GM23338 (cell line): ENCODE data around the gene GBE1. TPM values are rescaled to one million over a fixed set of nuclear protein-coding genes. Genes with fewer than 3 reads are reported as not detected.

ENCODE experiments used
- ATAC-seq: fragments of 200-7000 bp; cut with Tn5 transposase; 3 replicates; pipeline ENCODE4 v1.9.1; 2020
- DNase-seq: peaks from one replicate; pipeline ENCODE4 v3.0.0-alpha.2; 2015; ENCODE audit warnings: low spot score
- H2AFZ ChIP-seq: fragments of 200-600 bp; sonication (generic); 2 replicates; pipeline ENCODE4 v1.8.0; 2016; ENCODE audit warnings: antibody characterized with exemption, mild to moderate bottlenecking, moderate library complexity
- H3F3A ChIP-seq: fragments of 200-600 bp; sonication (generic); replicated peaks from 2 replicates; pipeline ENCODE4 v1.8.0; 2017; ENCODE audit warnings: antibody characterized with exemption, mixed run types, low read depth
- H3K27ac ChIP-seq: fragments of 200-600 bp; sonication (generic); 2 replicates; pipeline ENCODE4 v1.6.1; 2016; ENCODE audit warnings: low read depth
- H3K27me3 ChIP-seq: fragments of 200-600 bp; sonication (generic); 2 replicates; pipeline ENCODE4 v1.8.0; 2016; ENCODE audit warnings: mild to moderate bottlenecking, mixed run types, moderate library complexity; ENCODE audit not compliant: insufficient read depth
- H3K36me3 ChIP-seq: fragments of 200-600 bp; sonication (generic); 2 replicates; pipeline ENCODE4 v1.8.0; 2016; ENCODE audit warnings: mild to moderate bottlenecking; ENCODE audit not compliant: insufficient read depth
- H3K4me1 ChIP-seq: fragments of 200-600 bp; sonication (generic); 2 replicates; pipeline ENCODE4 v1.8.0; 2016; ENCODE audit warnings: mild to moderate bottlenecking, moderate library complexity; ENCODE audit not compliant: insufficient read depth
- H3K4me2 ChIP-seq: fragments of 200-600 bp; sonication (generic); 2 replicates; pipeline ENCODE4 v1.7.1; 2017; ENCODE audit warnings: mixed run types
- H3K4me3 ChIP-seq: fragments of 200-600 bp; sonication (generic); 2 replicates; pipeline ENCODE4 v1.6.1; 2016; ENCODE audit warnings: mixed run types
- H3K79me2 ChIP-seq: fragments of 200-600 bp; sonication (generic); replicated peaks from 2 replicates; pipeline ENCODE4 v1.8.0; 2017; ENCODE audit warnings: mild to moderate bottlenecking; ENCODE audit not compliant: insufficient read depth
- H3K9me2 ChIP-seq: fragments of 200-600 bp; sonication (generic); 2 replicates; pipeline ENCODE4 v1.8.0; 2017; ENCODE audit not compliant: insufficient read depth
- H4K20me1 ChIP-seq: fragments of 200-600 bp; sonication (generic); replicated peaks from 2 replicates; pipeline ENCODE4 v1.8.0; 2017; ENCODE audit warnings: mild to moderate bottlenecking; ENCODE audit not compliant: insufficient read depth
- H3K27ac Mint-ChIP-seq: 2 replicates; pipeline ENCODE4 v1.8.0; 2020; ENCODE audit warnings: inconsistent platforms, mild to moderate bottlenecking, moderate library complexity, mixed read lengths
- H3K27me3 Mint-ChIP-seq: 3 replicates; pipeline ENCODE4 v1.8.0; 2022; ENCODE audit warnings: low read depth, mild to moderate bottlenecking, moderate library complexity, mixed read lengths, inconsistent platforms; ENCODE audit not compliant: insufficient read depth, poor library complexity
- H3K36me3 Mint-ChIP-seq: 3 replicates; pipeline ENCODE4 v1.8.0; 2021; ENCODE audit warnings: low read depth, mild to moderate bottlenecking, inconsistent platforms, moderate library complexity, mixed read lengths
- H3K4me1 Mint-ChIP-seq: 3 replicates; pipeline ENCODE4 v1.8.0; 2020; ENCODE audit warnings: mild to moderate bottlenecking, inconsistent platforms, mixed read lengths
- H3K4me3 Mint-ChIP-seq: 3 replicates; pipeline ENCODE4 v1.8.0; 2021; ENCODE audit warnings: moderate library complexity, mild to moderate bottlenecking, inconsistent platforms, mixed read lengths
- H3K9me3 Mint-ChIP-seq: 3 replicates; pipeline ENCODE4 v1.8.0; 2020; ENCODE audit warnings: moderate library complexity, mild to moderate bottlenecking, inconsistent platforms, mixed read lengths
- CREB1 ChIP-seq: fragments of 250-450 bp; sonication (Bioruptor Pico); IDR thresholded peaks from 2 replicates; pipeline ENCODE4 v1.5.0; 2020; ENCODE audit warnings: low read depth, mild to moderate bottlenecking, moderate library complexity
- CTCF ChIP-seq, 2 experiments: fragments of 200-600 bp in 1 of 2; sonication (generic) in 1 of 2; conservative IDR thresholded peaks; 2 replicates each; pipeline versions ENCODE4 v1.5.1 to v1.6.1; 2016 to 2017; ENCODE audit warnings: antibody characterized with exemption in 2 of 2, low read depth in 2 of 2, mild to moderate bottlenecking in 2 of 2, moderate library complexity in 1 of 2
- ETS1 ChIP-seq: IDR thresholded peaks from 2 replicates; pipeline ENCODE4 v1.6.1; 2016; ENCODE audit warnings: antibody characterized with exemption
- EZH2 ChIP-seq: fragments of 200-600 bp; sonication (generic); IDR thresholded peaks from one replicate; pipeline ENCODE4 v1.8.0; 2017; ENCODE audit warnings: antibody characterized with exemption, mild to moderate bottlenecking, low read depth; ENCODE audit not compliant: unreplicated experiment
- EZH2phosphoT487 ChIP-seq: fragments of 200-600 bp; sonication (generic); IDR thresholded peaks from one replicate; pipeline ENCODE4 v1.8.1; 2018; ENCODE audit warnings: antibody characterized with exemption; ENCODE audit not compliant: unreplicated experiment
- JUNB ChIP-seq: IDR thresholded peaks from one replicate; pipeline ENCODE4 v1.6.1; 2016; ENCODE audit warnings: antibody characterized with exemption; ENCODE audit not compliant: unreplicated experiment
- NANOG ChIP-seq: IDR thresholded peaks from 2 replicates; pipeline ENCODE4 v1.6.1; 2016; ENCODE audit warnings: antibody characterized with exemption, borderline replicate concordance
- POLR2AphosphoS5 ChIP-seq: IDR thresholded peaks from 2 replicates; pipeline ENCODE4 v1.6.1; 2016; ENCODE audit warnings: antibody characterized with exemption, low read depth
- REST ChIP-seq: IDR thresholded peaks from one replicate; pipeline ENCODE4 v1.6.1; 2018; ENCODE audit warnings: antibody characterized with exemption; ENCODE audit not compliant: unreplicated experiment
- STAT1 ChIP-seq: IDR thresholded peaks from one replicate; pipeline ENCODE4 v1.6.1; 2016; ENCODE audit warnings: antibody characterized with exemption; ENCODE audit not compliant: unreplicated experiment
- ZNF114 ChIP-seq: fragments of 250-450 bp; sonication (Bioruptor Pico); IDR thresholded peaks from 2 replicates; pipeline ENCODE4 v1.5.0; 2020; ENCODE audit warnings: mild to moderate bottlenecking, moderate library complexity
- ZNF331 ChIP-seq: fragments of 250-450 bp; sonication (Bioruptor Pico); IDR thresholded peaks from 2 replicates; pipeline ENCODE4 v1.5.0; 2020; ENCODE audit warnings: low read depth, mild to moderate bottlenecking, moderate library complexity
- polyA plus RNA-seq: library from polyadenylated mRNA; unstranded; fragments of >200 nt; fragmentation: Nextera tagmentation; extraction: Ambion mirVana; gene quantifications from 2 replicates; pipeline ENCODE4 v1.2.1, GENCODE V29; 2016
- total RNA-seq: library from RNA; depleted of rRNA; stranded (reverse); fragments of >200 nt; shearing (Covaris generic); gene quantifications from 2 replicates; pipeline ENCODE4 v1.2.3, GENCODE V29; 2014

GBE1 gene
- total and polyA plus RNA-seq, 2 experiments from 2014 or later: 6.4 to 12.2 TPM

- Histone ChIP-seq H3K27me3 (no peaks in the 10 kb centered on the region), H3K36me3 (no peaks in the 10 kb centered on the region), H2AFZ (no peak overlapping the region; the same call in 1 of the 2 replicates), H3K9me2 (no peaks in the 10 kb centered on the region), H3K79me2 (no peaks in the 10 kb centered on the region), H3K4me3 (no peak overlapping the region), H4K20me1 (no peaks in the 10 kb centered on the region), H3K4me2 (no peak overlapping the region), H3K4me1 (no peaks in the 10 kb centered on the region), H3F3A (no peaks in the 10 kb centered on the region), H3K27ac (no peak overlapping the region)
- DNase-seq: no peak
- no peaks in the 10 kb centered on the region for H3K9me3 Mint-ChIP-seq
- no peak for ATAC-seq
- no peaks in the 10 kb centered on the region for H3K27me3 Mint-ChIP-seq
- no peak overlapping the region for H3K4me3 Mint-ChIP-seq
- H3K27ac Mint-ChIP-seq: no peak overlapping the region
- TF ChIP-seq NANOG (no peak), REST (no peak), EZH2phosphoT487 (no peak), ETS1 (no peak), STAT1 (no peak), EZH2 (no peak), JUNB (no peak), CREB1 (CRISPR knock-in tag) (no peak), CTCF (conservative IDR thresholded peaks at IDR 0.05; ENCODE audit: low read depth in 2 of 2) (no peak), ZNF331 (CRISPR knock-in tag) (no peak), ZNF114 (CRISPR knock-in tag) (no peak), POLR2AphosphoS5 (no peak)
- no peaks in the 10 kb centered on the region for H3K4me1 Mint-ChIP-seq
- H3K36me3 Mint-ChIP-seq: no peaks in the 10 kb centered on the region
These were observed 318.0 kb downstream of the GBE1 start for GRCh38 chr3:81443457-81443782.
